HG03103 (cell line): ENCODE data around the gene KLHL9.

ENCODE experiments used
- ATAC-seq: cut with Tn5 transposase; IDR thresholded peaks from one replicate; pipeline ENCODE4 v1.9.1; 2021; ENCODE audit warnings: low read depth; ENCODE audit not compliant: unreplicated experiment

The KLHL9 gene

DNA sequence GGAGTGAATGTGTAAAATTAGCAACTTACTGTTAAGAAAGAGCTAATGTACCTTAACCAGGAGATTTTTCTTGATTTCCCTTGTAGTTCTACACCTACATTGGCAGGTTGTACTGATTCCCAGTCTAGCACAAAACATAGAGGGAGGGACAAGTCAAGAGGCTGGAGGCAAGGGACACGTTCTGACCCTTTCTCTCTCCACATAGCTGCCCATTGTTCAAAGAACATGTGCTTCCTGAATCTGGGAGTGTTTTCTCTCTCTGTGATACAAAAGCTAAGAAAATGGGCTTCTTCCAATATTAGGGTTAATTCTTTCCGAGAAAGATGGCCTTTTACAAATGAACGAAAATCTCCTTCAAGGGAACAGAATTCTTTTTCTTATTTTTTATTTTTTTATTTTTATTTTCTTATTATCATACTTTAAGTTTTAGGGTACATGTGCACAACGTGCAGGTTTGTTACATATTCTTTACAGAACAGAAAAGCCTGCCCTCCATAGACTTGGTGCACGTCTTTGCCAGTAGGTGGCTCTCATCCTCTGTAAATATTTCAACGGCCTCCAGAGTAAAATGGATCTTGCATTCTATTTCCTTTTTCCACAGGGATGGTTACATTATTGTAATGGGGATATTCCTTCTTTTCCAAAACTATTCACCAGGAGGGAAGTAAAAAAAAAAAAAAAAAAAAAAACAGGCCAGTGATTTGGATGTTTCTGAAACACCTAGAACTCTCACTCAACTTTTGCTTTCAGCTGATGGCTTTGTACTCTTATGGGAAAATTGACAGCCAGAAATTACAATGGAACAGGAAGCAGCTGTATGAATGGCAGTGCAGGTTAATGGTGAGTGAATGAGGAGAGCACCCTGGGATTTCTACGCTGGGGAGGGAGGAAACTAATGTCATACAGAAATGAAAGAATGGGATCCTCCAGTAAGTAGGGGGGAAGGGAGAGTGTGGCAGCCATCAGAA lies 17.0 kb downstream of the KLHL9 start:
- ATAC-seq: peak; percentile 65

DNA sequence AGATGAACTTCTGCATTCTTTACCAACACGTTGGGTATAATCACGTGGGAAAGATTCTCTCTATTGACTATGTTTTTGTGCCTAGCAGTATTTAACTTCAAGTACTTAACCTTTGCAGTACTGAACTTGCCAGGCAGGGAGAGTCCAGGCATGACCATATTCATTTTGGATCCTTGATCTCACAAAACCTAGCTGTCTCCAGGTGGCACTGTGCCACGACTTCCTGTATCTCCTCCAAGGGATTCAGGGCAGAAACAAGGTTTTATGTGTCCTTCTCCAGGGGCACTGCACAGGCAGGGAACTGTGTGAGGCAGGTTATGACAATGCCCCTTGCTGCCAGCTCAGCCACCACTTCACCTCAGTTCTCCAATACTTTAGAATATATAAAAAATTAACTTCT lies 18.3 kb downstream of the KLHL9 start:
- no peak for ATAC-seq

DNA sequence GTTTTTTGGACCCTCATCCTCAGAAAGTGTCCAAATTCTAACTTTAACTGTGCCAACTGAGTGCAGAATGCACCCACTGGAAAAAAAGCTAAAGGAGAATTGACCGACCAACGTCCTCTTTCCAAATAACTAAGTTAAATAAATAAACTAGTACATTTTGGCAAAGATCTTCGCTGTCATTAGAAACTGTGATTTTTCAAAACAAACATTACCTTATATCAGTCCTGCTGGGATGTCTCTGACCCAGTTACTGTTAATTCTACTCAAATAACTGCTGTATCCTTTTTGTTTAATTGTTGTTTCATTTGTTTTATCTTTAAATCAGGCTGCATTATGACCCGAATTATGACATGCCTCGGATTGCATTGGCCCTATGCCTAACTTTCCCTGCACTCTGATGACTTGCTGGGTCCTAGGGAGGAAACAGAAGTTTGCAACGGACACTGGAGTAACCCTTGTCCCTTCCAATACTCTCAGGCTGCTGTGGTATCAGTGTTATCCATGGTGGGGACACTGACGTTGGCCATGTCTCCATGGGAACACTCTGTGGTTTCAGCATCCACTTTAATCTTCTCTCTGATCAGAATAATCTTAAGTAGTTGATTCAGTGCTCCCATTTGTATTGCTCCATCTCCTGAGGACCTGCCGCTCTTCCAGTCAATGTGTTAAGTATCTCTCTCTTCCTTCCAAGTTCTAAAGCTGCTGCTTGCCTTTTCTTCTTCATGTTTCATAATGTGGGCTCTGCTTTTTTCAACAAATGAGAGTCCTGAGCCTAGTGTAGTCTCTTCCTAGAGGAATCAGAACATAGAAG lies 19.0 kb downstream of the KLHL9 start:
- ATAC-seq: no peak

DNA sequence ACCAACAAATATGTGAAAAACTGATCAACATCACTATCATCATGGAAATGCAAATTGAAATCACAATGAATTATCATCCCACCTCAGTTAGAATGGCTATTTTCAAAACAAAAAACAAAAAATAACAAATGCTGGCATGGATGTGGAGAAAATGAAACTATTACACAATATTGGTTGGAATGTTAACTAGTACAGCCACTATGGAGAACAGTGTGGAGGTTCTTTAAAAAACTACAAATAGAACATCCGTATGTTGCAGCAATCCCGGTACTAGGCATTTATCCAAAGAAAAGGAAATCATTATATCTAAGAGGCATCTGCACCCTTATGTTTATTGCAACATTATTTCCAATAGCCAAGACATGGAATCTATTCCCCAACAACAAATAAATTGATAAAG lies 21.1 kb downstream of the KLHL9 start:
- no peak for ATAC-seq

DNA sequence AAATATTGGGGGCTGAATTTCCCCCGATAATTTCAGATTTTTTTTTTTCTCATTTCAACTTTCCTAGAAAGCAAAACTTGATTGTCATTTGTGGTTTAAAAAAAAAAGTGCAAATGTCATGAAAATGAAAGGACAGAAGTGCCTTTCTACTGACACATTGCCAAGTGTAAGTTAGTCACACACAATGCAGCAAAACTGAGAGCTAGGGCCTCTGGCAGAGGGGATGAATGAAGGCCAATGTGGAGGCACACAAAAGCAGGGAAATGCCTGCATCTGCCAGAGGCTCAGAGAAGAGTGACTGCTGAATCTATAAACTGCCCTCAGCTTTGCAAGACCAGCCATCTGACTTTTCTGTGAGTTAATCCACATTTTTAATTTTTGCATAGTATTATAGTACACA lies 23.3 kb downstream of the KLHL9 start:
- no peak for ATAC-seq

DNA sequence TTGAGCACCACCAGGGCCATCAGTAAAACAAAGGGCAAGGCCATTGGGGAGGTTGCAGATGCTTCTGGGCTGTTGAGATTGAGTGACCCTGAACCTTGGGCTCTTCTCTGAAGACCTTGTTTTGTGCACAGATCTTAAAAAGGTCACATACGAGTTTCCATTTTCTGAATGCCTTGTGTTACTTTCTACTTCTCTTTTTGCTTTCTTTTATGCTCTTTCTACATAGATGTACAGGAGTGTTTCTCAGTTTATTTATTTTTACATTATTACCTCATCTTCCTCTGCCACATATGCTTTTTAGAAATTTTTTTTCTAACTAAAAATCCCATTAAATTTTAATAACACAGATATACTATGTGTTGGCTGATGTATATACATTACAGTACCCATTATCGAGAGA lies 30.0 kb downstream of the KLHL9 start, which contains the start of gene IFNA5:
Gene IFNA5, minus strand, starts transcription at position 101 of the 400 bp plus-strand sequence. Its CDS starts 57 bp downstream, at position 44.
- no peak for ATAC-seq

DNA sequence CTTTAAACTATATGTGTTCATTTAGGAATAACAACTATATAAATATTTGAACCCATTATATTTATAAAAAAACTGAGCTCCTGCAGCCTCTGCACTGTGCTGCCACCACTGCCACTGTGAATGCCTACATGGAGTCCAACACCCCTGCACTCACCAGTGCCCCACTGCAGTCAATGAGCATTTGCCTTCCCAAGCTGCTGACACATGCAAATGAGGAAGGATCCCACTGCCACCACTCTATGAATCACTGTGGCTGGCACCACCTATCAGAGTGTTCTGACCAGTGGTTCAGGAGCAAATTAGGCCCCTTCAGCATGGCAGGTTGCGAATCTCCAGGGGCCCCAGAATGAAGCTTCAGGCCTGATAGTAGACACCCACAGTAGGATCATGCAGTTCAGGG lies 39.2 kb downstream of the KLHL9 start:
- ATAC-seq: no peak

DNA sequence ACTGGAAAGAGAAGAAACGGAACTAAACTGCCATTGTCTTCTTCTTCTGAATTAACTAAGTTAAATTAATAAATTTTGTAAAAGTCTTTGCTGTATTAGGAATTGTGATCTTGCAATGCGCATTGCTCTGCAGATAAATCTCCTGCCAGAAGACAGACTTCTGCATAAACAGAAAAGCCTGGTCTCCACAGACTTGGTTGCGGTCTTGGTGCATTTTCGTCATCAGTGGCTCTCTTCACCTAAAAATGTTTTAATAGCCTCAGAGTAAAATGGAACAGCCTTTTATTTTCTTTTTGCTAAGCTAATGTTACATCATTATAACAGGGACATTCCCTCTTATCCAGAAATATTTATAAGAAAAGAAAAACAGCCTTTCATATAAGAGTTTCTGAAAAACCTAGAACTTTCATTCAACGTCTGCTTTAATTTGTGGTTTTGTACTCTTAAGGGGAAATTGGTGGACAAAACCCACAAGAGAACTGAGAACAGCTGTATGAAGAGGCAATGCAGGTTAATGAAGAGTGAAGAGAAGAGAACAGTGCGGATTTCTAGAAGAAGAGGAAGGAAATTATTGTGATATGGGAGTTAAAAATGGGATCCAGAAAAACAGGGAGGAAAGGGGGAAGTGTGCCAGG lies 40.2 kb downstream of the KLHL9 start:
- peak; percentile 54 for ATAC-seq

DNA sequence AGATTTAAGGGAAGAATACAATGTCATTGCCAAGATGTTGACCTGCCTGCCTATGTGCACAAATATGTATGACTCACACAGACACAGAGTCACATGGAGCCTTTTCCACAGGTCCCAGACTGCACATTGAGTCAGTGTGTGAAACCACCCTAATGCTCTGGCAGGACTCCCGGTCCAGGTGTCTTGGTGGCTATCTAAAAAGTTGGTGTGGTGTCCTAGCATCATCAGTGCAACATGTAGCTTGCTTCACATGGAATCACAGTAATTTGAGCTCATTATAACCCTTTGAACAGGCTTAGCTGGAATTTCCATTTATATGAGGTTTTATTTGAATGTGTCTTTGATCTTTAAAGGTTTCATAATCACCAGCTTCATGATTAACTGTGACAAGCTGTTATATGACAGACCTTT lies 40.8 kb downstream of the KLHL9 start:
- no peak for ATAC-seq

DNA sequence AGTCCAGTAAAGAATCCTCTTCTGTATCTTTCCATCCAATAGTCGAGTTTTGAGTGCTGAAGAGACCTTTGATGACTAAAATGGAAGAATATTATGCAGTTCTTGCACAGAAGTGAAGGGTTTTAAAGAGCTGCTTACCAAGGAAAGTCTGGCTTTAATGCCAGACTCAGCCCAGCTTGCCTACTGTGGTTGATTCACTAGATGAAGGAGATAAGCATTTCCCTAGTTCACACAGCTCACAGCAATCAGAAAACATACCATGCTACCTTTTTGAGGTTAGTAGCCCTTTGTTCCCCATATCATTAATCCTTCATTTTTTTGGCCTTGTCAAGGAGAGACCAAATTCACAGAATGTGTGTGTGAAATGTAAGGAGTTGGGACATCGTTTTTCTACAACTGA lies 45.4 kb downstream of the KLHL9 start:
- no peak for ATAC-seq

DNA sequence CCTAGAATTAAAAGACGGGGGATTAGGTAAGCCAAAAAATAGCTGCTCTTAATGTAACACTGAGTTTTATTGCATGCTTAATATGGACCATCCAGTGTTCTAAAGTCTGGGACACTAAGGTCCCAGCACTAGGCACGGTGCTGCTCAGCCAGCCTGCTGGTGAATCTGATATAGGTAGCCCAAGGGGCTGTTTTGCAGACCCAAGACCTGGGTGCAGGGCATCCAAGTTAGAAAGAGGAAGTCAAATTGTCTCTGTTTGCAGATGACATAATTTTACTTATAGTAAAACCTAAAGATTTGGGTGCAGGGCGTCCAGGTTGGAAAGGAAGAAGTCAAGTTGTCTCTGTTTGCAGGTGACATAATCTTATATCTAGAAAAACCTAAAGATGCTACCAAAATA lies 47.9 kb downstream of the KLHL9 start:
- no peak for ATAC-seq

DNA sequence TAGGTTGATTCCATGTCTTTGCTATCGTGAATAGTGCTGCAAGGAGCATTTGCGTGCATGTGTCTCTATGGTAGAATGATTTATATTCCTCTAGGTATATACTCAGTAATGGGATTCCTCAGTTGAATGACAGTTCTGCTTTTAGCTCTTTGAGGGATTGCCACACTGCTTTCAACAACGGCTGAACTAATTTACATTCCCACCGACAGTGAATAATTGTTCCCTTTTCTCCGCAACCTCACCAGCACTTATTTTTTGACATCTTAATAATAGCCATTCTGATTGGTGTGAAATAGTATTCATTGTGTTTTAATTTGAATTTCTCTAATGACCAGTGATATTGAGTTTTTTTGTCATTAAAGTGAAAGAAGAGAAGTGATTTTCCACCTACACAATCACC lies 48.5 kb downstream of the KLHL9 start:
- ATAC-seq: no peak

DNA sequence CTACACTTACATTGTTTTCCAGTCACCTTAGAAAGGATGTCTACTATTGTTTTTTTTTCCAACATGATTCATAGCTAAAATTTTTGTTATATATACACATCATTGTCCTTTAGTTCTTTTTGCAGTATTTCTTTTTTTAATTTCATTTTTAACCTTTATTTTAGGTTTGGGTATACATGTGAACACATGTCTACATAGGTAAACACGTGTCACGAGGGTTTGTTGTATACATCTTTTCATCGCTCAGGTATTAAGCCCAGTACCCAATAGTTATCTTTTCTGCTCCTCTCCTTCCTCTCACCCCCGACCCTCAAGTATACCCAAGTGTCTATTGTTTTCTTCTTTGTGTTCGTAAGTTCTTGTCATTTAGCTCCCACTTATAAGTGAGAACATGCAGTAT lies 49.1 kb downstream of the KLHL9 start:
- ATAC-seq: no peak

DNA sequence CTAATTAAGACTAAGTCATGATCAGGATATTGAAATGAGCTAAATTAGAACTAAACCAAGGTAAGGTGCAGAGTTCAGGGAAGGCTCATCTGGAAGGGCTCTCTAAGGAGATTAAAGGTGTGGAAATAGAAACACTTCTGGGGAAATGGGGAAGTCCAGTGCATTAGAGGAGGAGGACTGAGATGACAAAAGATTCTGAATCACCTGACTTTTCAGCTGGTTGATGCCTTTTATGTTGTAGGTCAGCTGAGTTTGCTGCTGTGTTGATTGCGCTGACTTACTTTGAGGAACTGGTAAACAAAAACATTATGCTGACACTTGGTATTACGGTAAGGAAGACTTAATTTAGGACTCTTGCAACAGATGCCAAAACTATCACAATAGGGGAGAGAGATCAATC lies 53.9 kb downstream of the KLHL9 start:
- ATAC-seq: no peak
